Stimulated activated CD4-positive, alpha-beta T cell treated with anti-CD3 and anti-CD28 coated beads, Interleukin-1b, Interleukin-23, amount 100 ng/mL, for 24 hours (primary cell): ENCODE results near the gene MMP12.

Source experiments
- DNase-seq, 4 experiments: peaks; one replicate each; pipeline ENCODE4 v3.0.0-alpha.2; 2020; ENCODE audit warnings: low read depth in 4 of 4, low spot score in 1 of 4

MMP12 gene

DNA sequence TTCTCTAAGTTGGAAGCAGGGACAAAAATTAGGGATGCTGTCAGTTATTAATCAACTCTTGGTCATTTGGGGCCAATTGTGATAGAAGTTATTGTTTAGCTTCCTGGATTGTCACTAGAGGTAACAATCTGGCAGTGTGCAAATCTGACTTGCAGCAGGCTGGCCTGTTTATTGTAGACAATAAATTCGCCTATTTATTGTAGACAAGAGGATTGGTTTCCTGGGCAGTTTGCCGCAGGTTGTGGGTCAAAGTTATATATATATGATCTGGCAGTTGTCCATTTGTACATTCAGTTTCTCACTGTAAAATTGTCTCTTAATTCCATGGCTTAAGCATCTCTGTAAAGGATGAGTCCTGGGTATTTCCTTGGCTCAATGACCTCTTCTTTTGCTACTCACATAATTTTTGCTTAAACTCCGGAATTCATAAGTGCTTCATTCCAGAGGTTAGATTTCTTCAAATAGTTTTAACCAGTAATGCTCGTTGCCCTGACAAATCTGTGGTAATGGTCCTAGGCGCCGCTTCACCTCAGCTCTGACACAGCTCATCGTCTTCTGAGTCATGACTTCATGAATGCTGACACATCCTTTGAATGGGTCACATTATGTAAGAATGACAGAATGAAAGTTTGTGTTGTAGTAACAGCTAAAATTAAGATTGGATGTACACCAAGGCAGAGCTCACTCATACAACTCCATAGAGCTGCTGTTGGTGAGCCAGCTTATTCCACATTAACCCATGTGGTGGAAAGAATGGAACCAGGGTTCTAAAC, 23.6 kb downstream of the MMP12 start:
- no peak for DNase-seq

DNA sequence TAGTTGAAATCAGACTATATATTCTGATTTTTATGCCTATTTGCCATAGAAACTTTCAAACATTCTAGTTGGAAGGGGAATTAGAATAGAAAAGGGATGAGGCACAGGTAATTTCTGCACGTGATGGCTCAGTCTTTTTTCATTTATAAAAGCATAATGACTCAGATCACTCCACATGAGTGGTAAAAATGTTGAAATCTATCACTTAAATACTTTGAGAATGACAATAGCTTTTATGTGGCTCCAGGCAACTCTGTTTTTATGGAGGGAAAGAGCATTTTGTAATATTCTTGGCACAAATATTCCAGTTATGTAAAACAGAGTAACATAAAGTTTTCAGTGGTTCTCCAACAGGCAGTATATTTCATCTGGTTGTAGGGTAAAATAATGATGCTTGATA, 25.5 kb downstream of the MMP12 start:
- DNase-seq: no peak

DNA sequence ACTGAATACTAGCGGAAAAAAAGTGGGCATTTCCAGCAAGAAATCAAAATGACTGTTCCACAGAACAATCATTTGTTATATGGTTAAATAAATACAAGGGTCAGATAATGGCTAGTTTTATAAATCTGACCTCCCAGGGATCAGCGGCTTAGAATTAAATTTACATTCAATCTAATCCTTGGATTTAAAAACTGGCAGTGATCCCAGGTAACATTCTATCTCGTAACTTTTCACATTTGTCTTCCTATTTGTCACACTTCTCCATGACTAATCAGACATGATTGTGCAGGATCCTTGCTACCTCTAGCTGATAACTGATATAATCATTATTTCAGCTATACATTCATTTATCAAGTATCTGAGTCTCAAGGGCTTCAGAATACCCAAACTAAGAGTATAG, 28.5 kb downstream of the MMP12 start:
- DNase-seq: no peak

DNA sequence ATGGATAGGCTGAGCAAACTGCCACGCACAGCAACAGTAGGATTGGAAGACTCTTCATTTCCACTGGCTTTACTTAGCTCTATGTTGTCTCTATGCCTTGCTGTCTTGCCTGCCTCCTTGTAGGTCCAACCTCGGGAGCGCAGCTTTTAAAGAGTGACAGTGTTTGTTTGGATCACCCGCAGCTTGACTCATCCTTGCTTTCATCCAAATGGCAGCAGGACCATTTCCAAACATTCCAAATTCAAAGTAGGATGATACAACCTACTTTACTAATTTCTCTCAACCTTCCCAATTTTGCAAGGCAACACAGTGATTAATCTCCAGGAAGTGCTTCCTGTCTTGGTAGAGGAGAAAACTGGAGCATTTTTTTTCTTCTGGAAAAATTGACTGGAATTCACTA, 31.3 kb downstream of the MMP12 start, which contains the start of gene MMP3:
TSS of gene MMP3 (minus strand) at position 121 of the 400 bp plus-strand sequence. CDS start at position 58, 63 bp downstream.
- DNase-seq: no peak

DNA sequence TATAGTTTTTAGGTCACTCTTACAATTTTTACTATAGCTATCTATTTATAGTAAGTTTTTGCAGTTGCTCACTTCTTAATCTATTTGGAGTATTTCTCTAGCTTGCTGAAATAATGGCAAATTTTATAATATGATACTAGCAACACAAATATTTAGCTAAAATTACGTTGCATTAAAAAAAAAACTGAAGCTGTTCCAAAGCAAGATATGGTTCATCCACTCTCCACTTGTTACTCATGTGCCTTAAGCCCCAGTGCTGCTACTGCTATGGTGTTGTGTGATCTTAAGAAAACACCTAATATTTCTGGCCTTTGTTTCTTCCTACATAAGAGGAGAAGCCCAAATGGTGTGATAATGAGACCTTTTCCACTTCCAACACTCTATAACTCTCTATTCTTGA, 31.9 kb downstream of the MMP12 start:
- DNase-seq: no peak

DNA sequence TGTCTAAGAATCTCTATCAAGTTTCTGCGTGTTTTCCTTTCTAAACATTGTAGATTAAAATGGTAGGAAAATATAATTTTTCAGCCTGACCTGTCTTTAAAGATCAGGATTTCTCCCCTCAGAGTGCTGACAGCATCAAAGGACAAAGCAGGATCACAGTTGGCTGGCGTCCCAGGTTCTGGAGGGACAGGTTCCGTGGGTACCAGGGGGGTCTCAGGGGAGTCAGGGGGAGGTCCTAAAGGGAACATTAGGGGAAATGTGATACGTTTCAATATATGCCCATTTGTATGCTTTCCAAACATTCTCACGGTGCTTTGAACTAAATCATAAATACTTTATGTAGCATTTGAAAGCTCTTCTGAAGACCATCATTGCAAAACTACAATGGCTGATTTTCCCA, 34.8 kb downstream of the MMP12 start:
- DNase-seq: no peak

DNA sequence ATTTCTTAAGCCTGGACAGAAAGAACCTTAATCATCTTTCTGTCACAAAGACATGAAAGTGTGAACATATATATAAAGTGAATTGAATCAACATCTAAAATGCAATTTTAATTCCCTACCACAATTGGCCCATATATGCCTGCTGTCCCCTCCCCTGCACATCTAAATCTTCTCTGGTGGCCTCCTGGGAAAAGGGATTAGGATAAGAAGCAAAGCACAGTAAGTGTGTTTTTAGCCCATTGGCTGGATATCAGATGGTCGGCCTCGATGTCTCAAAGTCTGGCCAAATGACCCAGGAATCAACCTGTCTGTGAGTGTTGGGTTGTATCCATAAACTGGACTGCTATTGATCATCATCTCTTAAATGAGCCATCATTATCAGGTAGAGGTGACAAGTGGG, 37.1 kb downstream of the MMP12 start:
- no peak for DNase-seq

DNA sequence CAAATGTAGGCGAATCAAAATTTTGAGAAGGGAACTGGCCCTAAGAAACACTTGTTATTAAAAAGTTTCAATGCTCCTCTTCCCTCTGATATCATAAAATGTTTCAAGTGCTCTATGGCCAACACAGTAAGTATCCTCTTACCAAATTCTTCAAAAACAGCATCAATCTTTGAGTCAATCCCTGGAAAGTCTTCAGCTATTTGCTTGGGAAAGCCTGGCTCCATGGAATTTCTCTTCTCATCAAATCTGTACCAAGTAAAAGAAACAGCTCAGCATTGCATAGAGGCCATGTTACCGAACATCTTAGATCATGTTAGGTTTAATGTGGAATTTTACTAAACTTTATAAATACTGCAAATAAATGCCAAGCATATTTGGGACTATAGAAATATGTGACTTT, 37.6 kb downstream of the MMP12 start:
- no peak for DNase-seq

DNA sequence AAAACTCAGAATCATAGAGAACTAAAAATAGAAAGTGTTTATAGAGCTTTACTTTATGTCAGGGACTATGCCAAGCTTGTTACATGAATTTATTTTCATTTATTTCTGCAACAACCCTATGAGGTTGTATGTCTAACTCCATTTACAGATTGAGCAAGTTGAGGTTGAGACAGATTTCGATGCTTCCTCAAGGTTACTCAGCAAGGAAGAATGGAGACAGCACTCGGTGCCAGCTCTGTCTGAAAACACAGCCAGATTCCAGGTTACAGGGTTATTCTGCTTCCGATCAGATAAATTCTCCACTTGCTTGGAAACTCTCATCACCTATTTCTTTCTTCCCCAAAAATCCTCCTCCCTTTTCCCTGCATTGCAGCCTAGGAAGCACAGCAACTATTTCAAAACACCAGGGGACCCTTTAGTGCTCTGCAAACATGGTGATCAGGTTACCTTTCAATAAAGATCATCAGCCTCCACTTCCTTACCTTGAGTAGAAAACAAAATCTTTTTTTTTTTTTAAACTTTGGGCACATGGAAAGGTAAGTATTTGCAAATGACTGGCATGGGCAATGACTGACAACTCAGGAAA, 38.4 kb downstream of the MMP12 start:
- DNase-seq: no peak

DNA sequence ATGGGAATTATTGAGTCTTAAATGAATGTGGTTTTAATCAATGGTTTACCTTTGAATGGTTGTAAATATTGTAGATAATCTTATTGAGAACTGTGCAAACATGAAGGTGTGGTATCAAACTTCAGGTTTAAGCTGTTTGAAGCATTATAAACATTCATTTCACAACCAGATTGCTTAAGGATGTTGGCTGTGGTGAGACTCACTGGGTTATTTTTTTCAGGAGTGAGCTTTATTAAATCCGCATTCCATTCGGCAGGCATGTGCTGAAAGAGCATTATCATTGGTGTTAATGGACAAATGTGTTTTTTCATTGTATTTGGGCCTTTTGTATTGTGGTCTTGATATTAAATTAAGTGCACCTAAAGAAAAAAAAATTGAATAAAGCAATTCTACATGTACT, 41.1 kb downstream of the MMP12 start:
- no peak for DNase-seq

DNA sequence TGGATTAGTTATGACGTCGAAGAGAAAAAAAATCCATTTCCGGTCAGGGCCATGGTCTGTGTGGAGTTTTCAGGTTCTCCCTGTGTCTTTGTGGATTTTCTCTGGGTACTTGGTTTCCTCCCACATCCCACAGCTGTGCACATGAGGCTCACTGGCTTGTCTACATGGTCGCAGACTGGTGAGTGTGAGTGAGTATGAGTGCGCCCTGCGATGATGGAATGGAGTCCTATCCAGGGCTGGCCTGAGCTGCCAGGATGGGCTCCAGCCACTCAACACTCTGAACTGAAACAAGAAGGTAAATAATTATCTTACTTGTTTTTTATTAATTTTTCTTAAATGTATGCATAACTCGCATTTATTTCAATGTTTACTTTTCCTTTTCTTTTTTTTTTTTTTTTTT, 42.2 kb downstream of the MMP12 start:
- no peak for DNase-seq

DNA sequence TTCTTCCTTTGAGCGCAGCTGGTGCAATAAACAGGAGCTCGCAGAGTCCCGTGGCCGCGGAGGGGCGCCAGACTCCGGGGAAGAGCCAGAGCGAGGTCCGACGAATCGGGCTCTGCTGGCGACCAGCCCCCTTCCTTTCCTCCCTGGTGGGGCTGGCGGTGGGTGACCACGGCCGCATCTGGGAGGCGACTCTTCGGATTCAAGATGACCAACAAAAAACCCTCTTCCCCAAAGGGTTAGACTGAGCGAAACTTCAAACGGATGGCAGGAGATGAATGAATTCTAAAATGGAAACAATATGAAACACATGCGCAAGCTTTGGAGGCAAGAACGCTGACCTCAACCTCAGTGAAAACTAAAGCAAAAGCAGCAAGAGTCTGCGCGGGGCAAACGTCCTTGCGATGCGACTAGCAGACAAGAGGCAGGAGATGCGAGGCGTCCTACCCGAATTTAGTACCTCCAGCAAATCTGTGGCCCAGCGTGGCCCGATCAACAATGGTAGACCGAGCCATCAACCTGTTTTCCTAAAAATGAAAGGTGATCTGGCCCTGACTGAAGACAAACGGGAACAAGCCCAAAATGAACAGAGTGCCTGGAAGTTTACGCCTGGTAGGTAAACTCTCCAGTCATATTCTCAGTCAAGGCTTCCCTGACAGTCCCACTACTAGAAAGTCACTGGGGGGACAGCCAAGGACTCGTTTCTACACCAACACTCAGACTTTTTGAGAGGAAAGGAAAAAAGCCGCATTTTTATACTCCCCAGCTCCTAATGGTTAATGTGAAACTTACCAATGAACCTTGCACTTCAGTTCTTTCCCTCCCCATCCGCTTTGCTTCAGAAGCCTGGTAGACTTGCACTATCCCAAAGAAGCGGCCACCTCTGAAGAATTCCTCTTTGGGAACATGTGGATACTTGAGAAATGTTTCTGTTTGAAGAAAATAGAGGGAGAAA, 43.0 kb downstream of the MMP12 start:
- DNase-seq: no peak

DNA sequence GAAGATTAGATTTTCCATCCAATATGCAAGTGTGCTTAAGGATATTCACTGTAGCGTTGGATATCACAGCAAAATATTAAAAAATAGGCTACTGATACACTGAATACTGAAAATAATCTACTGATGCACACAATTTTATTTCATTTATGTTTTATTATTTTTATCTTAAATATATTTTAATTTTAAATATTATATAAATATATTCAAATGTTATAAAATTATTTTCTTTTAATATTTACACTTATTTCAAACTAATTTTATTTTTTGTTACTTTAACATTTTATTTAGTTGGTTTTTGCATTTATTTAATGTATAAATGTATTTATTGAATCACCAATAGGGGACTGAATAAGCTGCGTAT, 43.7 kb downstream of the MMP12 start:
- no peak for DNase-seq

DNA sequence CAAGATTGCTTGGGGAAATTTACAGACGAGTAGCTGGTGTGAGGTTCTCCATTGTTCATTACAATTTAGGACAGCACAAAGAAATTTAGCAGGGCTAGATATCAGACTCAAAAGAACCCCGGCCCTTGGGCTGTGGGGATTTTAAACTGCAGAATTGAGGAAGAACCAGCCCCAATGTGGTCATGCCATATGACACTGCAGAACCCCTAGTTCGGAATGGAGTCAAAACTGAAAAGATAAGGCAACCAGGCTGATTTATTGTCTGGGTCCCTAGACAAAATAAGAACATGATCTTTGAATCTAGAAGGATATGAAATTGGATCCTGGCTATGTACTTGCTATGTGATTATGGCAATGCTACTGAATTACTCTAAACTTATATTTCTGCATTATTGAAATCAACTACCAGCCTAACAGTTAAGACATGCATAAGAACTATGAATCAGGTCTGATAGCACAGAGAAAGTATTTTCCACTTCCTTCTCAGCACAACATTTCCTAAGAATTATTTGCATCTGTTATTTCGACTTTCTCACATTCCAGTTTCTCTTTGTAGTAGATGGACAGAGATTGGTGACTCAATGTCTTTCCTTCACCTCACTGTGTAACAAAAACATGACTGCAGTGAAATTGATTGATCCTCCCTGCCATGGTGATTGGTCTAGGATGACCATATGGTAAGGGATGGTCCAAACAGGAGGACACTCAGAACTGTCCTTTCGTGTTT, 44.6 kb downstream of the MMP12 start:
- no peak for DNase-seq

DNA sequence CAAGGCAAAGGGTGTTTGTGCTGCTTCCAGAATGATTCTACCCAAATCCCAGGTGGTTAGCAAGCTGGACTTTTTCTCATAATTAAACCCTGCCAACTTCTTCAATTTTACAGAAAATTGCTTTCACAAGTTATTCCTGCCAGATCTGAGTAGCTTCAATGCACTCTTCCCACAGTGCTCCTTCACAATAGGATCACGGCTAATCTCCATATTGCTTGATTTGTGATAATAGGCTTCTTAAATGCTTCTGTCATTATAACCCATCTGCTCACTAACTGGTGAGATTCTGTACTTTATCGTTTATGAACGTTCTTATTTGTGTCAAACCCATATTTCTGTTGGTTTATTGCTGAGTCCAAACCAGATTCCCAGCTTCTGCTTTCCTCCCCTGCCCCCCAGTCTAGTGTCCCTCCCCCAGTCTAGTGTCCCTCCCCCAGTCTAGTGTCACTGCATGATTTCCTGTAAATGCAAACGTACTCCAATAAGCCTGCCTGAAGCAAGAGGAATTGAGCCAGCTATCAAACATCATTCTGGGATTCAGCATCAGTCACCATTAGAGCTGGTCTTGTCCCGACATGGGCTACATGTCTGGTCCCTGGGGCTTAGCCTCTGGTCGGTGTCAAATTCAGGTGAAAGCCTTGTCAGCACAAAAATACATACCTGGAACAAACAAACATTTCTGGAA, 45.3 kb downstream of the MMP12 start:
- no peak for DNase-seq

DNA sequence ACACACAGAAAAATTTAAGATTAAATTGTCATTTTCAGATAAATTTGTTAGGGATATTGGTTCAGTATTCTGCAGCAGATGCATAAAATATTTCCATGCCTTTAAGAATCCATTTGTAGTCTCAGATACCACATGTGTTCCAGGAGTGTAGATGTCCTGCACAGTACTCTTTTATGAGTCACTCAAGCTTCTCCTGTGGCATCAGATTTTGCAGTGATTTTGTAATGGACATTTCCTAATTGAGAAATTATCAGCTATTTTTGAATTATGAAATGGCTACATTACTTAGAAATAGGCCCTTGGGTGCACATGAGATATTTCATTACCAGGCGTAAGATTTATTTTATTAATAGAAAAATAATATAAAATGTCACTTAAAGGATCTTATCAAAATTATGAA, 50.2 kb downstream of the MMP12 start:
- DNase-seq: no peak

DNA sequence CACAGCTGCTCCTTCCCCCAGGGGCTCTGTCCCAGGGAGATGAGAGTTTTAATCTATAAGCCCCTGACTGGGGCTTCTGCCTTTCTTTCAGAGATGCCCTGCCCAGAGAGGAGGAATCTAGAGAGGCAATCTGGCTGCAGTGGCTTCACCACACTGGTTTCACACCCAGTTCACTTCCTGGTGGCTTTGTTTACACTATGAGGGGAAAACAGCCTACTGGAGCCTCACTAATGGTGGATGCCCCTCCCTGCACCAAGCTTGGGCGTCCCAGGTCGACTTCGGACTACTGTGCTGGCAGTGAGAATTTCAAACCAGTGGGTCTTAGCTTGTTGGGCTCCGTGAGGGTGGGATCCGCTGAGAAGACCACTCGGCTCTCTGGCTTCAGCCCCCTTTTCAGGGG, 55.3 kb downstream of the MMP12 start:
- DNase-seq: no peak

DNA sequence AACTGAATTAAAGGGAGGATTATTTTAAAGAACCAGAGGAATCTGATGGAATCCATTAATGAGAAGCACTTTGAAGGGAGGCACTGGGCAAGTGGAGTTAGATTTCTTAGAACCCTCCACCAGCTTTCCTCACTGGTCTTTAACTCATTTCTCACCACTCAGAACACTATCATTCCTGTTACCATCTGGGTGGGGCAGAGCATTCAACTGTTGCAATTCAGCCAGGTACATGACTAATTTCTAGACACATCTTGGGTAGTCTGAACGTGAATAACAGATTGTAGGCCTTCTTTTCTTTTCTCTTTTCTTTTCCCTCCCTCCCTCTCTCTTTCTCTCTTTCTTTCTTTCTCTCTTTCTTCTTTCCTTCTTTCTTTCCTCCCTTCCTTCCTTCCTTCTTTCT, 61.3 kb downstream of the MMP12 start:
- no peak for DNase-seq
